Psoas muscle (tissue), 8 donors: ENCODE measurements around the gene FBXO48. TPM values are rescaled to one million over a fixed set of nuclear protein-coding genes. Genes with fewer than 3 reads are reported as not detected.
"Not testable (repeated sequence)": the region's sequence is repeated elsewhere in the genome, so short reads cannot be mapped to it uniquely, and the experiment has no call there.

Experiments
- ATAC-seq, 4 donors: fragments of 200-7000 bp; cut with Tn5 transposase; one replicate each; pipeline ENCODE4 v1.9.1; 2020; ENCODE audit warnings: moderate library complexity in 3 of 4, mild to moderate bottlenecking in 2 of 4
- DNase-seq, 2 donors: peaks; one replicate each; pipeline ENCODE4 v3.0.0-alpha.2; 2020
- H3K27ac ChIP-seq: fragments of 200-600 bp; one replicate; pipeline ENCODE4 v1.8.0; 2022
- H3K27me3 ChIP-seq, 3 donors: fragments of 200-600 bp in 1 of 3; one replicate each; pipeline versions ENCODE4 v1.6.1 to v1.8.0; 2013 to 2022; ENCODE audit warnings: low read length in 2 of 3, mild to moderate bottlenecking in 2 of 3, moderate library complexity in 1 of 3; ENCODE audit not compliant: insufficient read depth in 3 of 3
- H3K36me3 ChIP-seq, 2 donors: fragments of 200-600 bp in 1 of 2; one replicate each; pipeline versions ENCODE4 v1.6.1 to v1.8.0; 2013 to 2022; ENCODE audit warnings: low read depth in 1 of 2, mild to moderate bottlenecking in 1 of 2, moderate library complexity in 1 of 2; ENCODE audit not compliant: insufficient read depth in 1 of 2
- H3K4me1 ChIP-seq: fragments of 200-600 bp; one replicate; pipeline ENCODE4 v1.8.0; 2022
- H3K4me3 ChIP-seq: fragments of 200-600 bp; one replicate; pipeline ENCODE4 v1.8.0; 2022; ENCODE audit warnings: mild to moderate bottlenecking
- H3K9me3 ChIP-seq: fragments of 200-600 bp; one replicate; pipeline ENCODE4 v1.8.0; 2022
- CTCF ChIP-seq: fragments of 200-600 bp; IDR thresholded peaks from one replicate; pipeline ENCODE4 v1.8.0; 2022; ENCODE audit warnings: antibody characterized with exemption
- WGBS, 3 donors: extraction: QIAGEN DNeasy Blood & Tissue Kit; methylation state at CpG; one replicate each; pipeline versions ENCODE4 v1.1.6 to v1.1.7; 2013; 5-methylcytosine and 5-hydroxymethylcytosine counted together
- intact Hi-C, 2 donors: fragments of 100-400 bp; cut with DNase I; formaldehyde crosslinking; loops; one replicate each; pipeline versions ENCODE4 v1.11.0 to v1.14.2; 2022
- polyA plus RNA-seq, 3 donors: library from polyadenylated mRNA; stranded (reverse); fragments of 200-250 nt; gene quantifications; one replicate each; pipeline ENCODE4 v1.2.3, GENCODE V29; 2013
- total RNA-seq, 4 donors: library from RNA; stranded (reverse); fragmentation: NEBNext Ultra II Directional in 2 of 4; extraction: Animal tissue kit (Norgen Biotek cat#: 25700) in 2 of 4; gene quantifications; one replicate each; pipeline versions ENCODE4 v1.2.1 to v1.2.4, GENCODE V29; 2021 to 2023
- donor health status: healthy with polysubstance abuse.
- donor health status: DM: no; HTN: no; CAD: no; lungs with moderate emphysema.
- donor health status: Bipolar disorder and iron deficiency.
- donor health status: healthy.
- donor health status: DM: yes; HTN: yes; CAD: no.
- donor health status: DM: no; HTN: no; CAD: no.
- donor health status: DM: no; HTN: no; CAD: no.
- donor health status: DM: yes; HTN: yes; CAD: no.

Gene FBXO48
- total and polyA plus RNA-seq, 7 donors: 0.57 to 4.3 (median 0.97) TPM

GRCh38 chr2:68448671-68449653, 18.1 kb downstream of the FBXO48 start:
- DNase-seq (peak in 1 of 2 donors; percentile 61), ATAC-seq (peak; percentile 42 to 68 (median 50))
- TF ChIP-seq CTCF: no peak
- peaks cover 2% of the 10 kb centered on the region for H3K9me3 ChIP-seq
- H3K27ac ChIP-seq: no peak overlapping the region
- H3K27me3 ChIP-seq: no peaks in the 10 kb centered on the region
- WGBS, 3 donors: 92 to 94% (median 92%) methylated on average over 24 of the region's 24 CpGs
- H3K4me3 ChIP-seq: no peak overlapping the region
- no peaks in the 10 kb centered on the region for H3K4me1 ChIP-seq
- H3K36me3 ChIP-seq: no peaks in the 10 kb centered on the region
- intact Hi-C loops: loop anchor here in 1 of 2 donors (5.0 to 10.0 kb wide), 2 partner anchors 157 to 254 kb away; no protein-coding TSS in a partner anchor

GRCh38 chr2:68447118-68447517, 20.0 kb downstream of the FBXO48 start:
- 90 to 93% (median 92%) methylated on average over 16 of the region's 16 CpGs for WGBS, 3 donors
- Histone ChIP-seq H3K4me3 (no peak overlapping the region), H3K4me1 (no peaks in the 10 kb centered on the region), H3K9me3 (peaks cover 2% of the 10 kb centered on the region), H3K36me3 (no peaks in the 10 kb centered on the region), H3K27ac (no peak overlapping the region), H3K27me3 (no peaks in the 10 kb centered on the region)
- no peak for TF ChIP-seq CTCF
- DNase-seq: no peak
- intact Hi-C loops: loop anchor here in 1 of 2 donors (5.0 to 10.0 kb wide), 2 partner anchors 155 to 252 kb away; no protein-coding TSS in a partner anchor
- ATAC-seq: no peak

- H3K36me3 ChIP-seq, DNase-seq, H3K27ac ChIP-seq, H3K4me3 ChIP-seq, H3K9me3 ChIP-seq, ATAC-seq, H3K4me1 ChIP-seq, H3K27me3 ChIP-seq: not testable (repeated sequence)
- WGBS, 3 donors: 80 to 100% (median 87%) methylated on average over 1 to 3 of the region's 3 CpGs
- intact Hi-C loops: loop anchor here in 1 of 2 donors (5.0 to 10.0 kb wide), 2 partner anchors 154 to 252 kb away; no protein-coding TSS in a partner anchor
Measured at GRCh38 chr2:68446425-68446824, 20.7 kb downstream of the FBXO48 start.

- DNase-seq (no peak), ATAC-seq (no peak)
- intact Hi-C loops: loop anchor here (1.0 to 10.0 kb wide), 4 partner anchors 80 to 320 kb away; no protein-coding TSS in a partner anchor
Measured at GRCh38 chr2:68441994-68442322, 25.1 kb downstream of the FBXO48 start.

More at GRCh38 chr2:68441994-68442322, 25.1 kb downstream of the FBXO48 start:
- 81 to 92% (median 85%) methylated on average over 2 of the region's 2 CpGs for WGBS, 3 donors
- Histone ChIP-seq H3K36me3 (no peaks in the 10 kb centered on the region), H3K4me1 (no peaks in the 10 kb centered on the region), H3K9me3 (peaks cover under 1% of the 10 kb centered on the region), H3K27me3 (no peaks in the 10 kb centered on the region), H3K4me3 (no peak overlapping the region), H3K27ac (no peak overlapping the region)
- no peak for TF ChIP-seq CTCF
